Skeletal muscle satellite cell (primary cell): Measurements from ENCODE around the gene CGA.

ENCODE experiments used
- H3K27me3 ChIP-seq: 2 replicates; pipeline ENCODE4 v1.7.0; 2013; ENCODE audit warnings: low read length; ENCODE audit not compliant: control insufficient read depth, insufficient read depth
- H3K36me3 ChIP-seq: 2 replicates; pipeline ENCODE4 v1.7.0; 2013; ENCODE audit warnings: mild to moderate bottlenecking, control low read depth, low read length; ENCODE audit not compliant: insufficient read depth
- H3K4me1 ChIP-seq: 2 replicates; pipeline ENCODE4 v1.7.0; 2013; ENCODE audit warnings: low read length; ENCODE audit not compliant: control insufficient read depth, insufficient read depth
- H3K4me2 ChIP-seq: 2 replicates; pipeline ENCODE4 v1.7.0; 2013; ENCODE audit warnings: mild to moderate bottlenecking, low read length
- H3K4me3 ChIP-seq: 2 replicates; pipeline ENCODE4 v1.7.0; 2013; ENCODE audit warnings: low read length
- H3K9ac ChIP-seq: 2 replicates; pipeline ENCODE4 v1.7.0; 2013; ENCODE audit warnings: mild to moderate bottlenecking, low read depth, low read length, moderate library complexity
- H3K9me3 ChIP-seq: replicated peaks from 2 replicates; pipeline ENCODE4 v1.7.0; 2013; ENCODE audit warnings: mild to moderate bottlenecking, control low read depth, low read length

The CGA gene

GRCh38 chr6:87054143-87054833, 40.6 kb downstream of the CGA start:
- H3K4me2 ChIP-seq, result no peak overlapping the region
- no peaks in the 10 kb centered on the region for H3K36me3 ChIP-seq
- H3K9ac ChIP-seq, result no peak overlapping the region
- no peaks in the 10 kb centered on the region for H3K9me3 ChIP-seq
- H3K27me3 ChIP-seq, result peaks cover 12% of the 10 kb centered on the region
- H3K4me1 ChIP-seq, result no peaks in the 10 kb centered on the region
- no peak overlapping the region for H3K4me3 ChIP-seq

GRCh38 chr6:87053312-87053711, 41.6 kb downstream of the CGA start:
- H3K4me1 ChIP-seq, result no peaks in the 10 kb centered on the region
- H3K9me3 ChIP-seq, result no peaks in the 10 kb centered on the region
- peaks cover 14% of the 10 kb centered on the region for H3K27me3 ChIP-seq
- no peak overlapping the region for H3K9ac ChIP-seq
- no peak overlapping the region for H3K4me3 ChIP-seq
- H3K4me2 ChIP-seq, result no peak overlapping the region
- no peaks in the 10 kb centered on the region for H3K36me3 ChIP-seq

- no peaks in the 10 kb centered on the region for H3K4me1 ChIP-seq
- H3K9me3 ChIP-seq, result no peaks in the 10 kb centered on the region
- no peak overlapping the region for H3K4me2 ChIP-seq
- peaks cover 16% of the 10 kb centered on the region for H3K27me3 ChIP-seq
- no peaks in the 10 kb centered on the region for H3K36me3 ChIP-seq
- no peak overlapping the region for H3K9ac ChIP-seq
- no peak overlapping the region for H3K4me3 ChIP-seq
These were observed 45.1 kb downstream of the CGA start for GRCh38 chr6:87049779-87050178.

DNA sequence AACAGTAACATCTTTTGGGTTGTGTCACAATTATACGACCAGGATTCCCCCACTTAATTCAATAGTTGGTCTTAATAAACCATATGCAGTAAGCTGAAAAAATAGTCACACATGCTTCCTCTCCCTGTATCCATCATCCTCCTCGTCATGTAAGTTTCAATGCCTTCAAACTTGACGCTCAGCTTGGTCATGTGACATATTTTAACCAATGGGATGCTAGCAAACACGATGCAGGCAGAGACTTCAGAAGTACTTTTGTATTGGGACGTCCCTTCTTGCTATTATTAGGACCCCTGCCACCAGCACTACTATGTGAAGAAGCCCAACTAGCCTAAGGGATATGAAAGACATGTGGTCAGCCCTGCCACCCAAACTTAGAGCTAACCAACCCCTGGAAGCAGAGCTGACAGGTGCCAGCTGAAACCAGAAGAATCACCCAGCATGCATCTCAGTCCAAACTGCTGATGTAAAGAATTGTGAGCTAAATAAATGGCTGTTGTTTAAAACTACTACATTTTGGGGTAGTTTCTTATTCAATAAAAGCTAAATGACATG, 49.3 kb downstream of the CGA start:
- no peak overlapping the region for H3K9ac ChIP-seq
- H3K9me3 ChIP-seq, result no peaks in the 10 kb centered on the region
- H3K4me2 ChIP-seq, result no peak overlapping the region
- no peak overlapping the region for H3K4me3 ChIP-seq
- H3K27me3 ChIP-seq, result peaks cover 9% of the 10 kb centered on the region
- H3K4me1 ChIP-seq, result no peaks in the 10 kb centered on the region
- H3K36me3 ChIP-seq, result no peaks in the 10 kb centered on the region

GRCh38 chr6:87040729-87041128, 54.2 kb downstream of the CGA start:
- Histone ChIP-seq H3K9ac (no peak overlapping the region), H3K4me2 (no peak overlapping the region), H3K27me3 (no peaks in the 10 kb centered on the region), H3K4me1 (no peaks in the 10 kb centered on the region), H3K9me3 (no peaks in the 10 kb centered on the region), H3K4me3 (no peak overlapping the region), H3K36me3 (no peaks in the 10 kb centered on the region)
